ENCODE measurements around the gene ZNF331. TPM values are rescaled to one million over a fixed set of nuclear protein-coding genes. Genes with fewer than 3 reads are reported as not detected.
A peak's percentile ranks its signal among the peaks of the same experiment; 100 is the strongest.

Gene ZNF331
- total and polyA plus RNA-seq, 2 of the 8 experiments (the other 6 are each of a cell fraction or from before 2014, with no cell fraction given), result 30.0 to 44.1 TPM

DNA sequence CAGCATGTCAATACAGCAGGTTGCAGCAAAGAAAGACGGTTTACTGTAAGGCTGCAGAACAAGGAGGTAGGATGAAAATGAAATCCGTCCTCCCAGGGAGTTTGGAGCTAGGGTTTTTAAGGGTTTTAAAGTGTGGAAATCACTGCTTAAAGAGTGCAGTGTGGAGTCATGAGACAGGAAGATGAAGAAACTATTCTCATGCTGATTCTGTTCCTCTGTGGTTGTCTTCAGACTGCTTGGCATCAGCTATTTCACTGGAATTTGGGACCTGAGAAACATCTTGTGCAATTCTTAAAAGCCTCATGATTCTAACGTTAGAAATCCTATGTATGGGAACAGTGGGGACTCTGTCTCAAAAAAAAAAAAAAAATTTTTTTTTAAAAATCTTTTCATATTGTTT, 11.4 kb downstream of the ZNF331 start:
- no peak overlapping the region for H2BK5ac ChIP-seq (ENCODE audit: low read depth, low read length)
- H3K9me3 ChIP-seq (ENCODE audit: insufficient read depth in 2 of 2, low read depth in 1 of 2, low read length in 1 of 2), result no peaks in the 10 kb centered on the region
- H2BK12ac ChIP-seq (ENCODE audit: low read depth, low read length), result no peak overlapping the region
- peaks cover 0 to 7% of the 10 kb centered on the region in 2 experiments; a peak in 2 of 4 replicates for H3K79me2 ChIP-seq (ENCODE audit: control insufficient read depth in 1 of 2, insufficient read depth in 2 of 2, low read length in 2 of 2)
- H3K18ac ChIP-seq (ENCODE audit: extremely low read depth, low read length), result no peak overlapping the region
- 0 out of 2 replicates have a peak overlapping the region, but pooled peaks have one; percentile 25 for H2BK15ac ChIP-seq (ENCODE audit: low read length)
- WGBS, 2 experiments (ENCODE audit: extremely low coverage in 1 of 2, insufficient coverage in 1 of 2, insufficient read length in 1 of 2, insufficient replicate concordance in 2 of 2, low coverage in 1 of 2, low lambda C conversion rate in 2 of 2, missing lambda C conversion rate in 1 of 2), result 66% methylated on average over 3 of the region's 3 CpGs; no CpG with 5 or more reads in 1 of the 2 experiments
- H3K4ac ChIP-seq (replicated peaks; ENCODE audit: insufficient read length, low read depth, low read length), result no peak overlapping the region
- ChIA-PET CTCF (ENCODE audit: partially characterized antibody) (interaction anchor here (0.8 kb wide), 2 partner anchors 32 to 44 kb away, joined by 3 read pairs; no protein-coding TSS in a partner anchor), POLR2A (ENCODE audit: partially characterized antibody) (interaction anchor here (1.3 to 1.5 kb wide), 2 partner anchors 9 to 11 kb away, joined by 3 read pairs; no protein-coding TSS in a partner anchor)
- H3K14ac ChIP-seq (ENCODE audit: insufficient read length), result no peak overlapping the region
- no peak overlapping the region for H3K23ac ChIP-seq (ENCODE audit: insufficient read length)
- no peak for FAIRE-seq
- DNase-seq (ENCODE audit: low read depth in 1 of 2, low spot score in 2 of 2), result no peak
- H3K4me2 ChIP-seq (ENCODE audit: insufficient read depth in 1 of 2, low read depth in 2 of 2, low read length in 2 of 2), result peak overlapping the region; percentile 23 to 54; a peak in 2 of 4 replicates
- no peak overlapping the region for H2AK5ac ChIP-seq (ENCODE audit: low read depth, low read length)
- no peak overlapping the region for H2BK120ac ChIP-seq (replicated peaks; ENCODE audit: low read depth, low read length)
- no peak overlapping the region for H3K56ac ChIP-seq (replicated peaks; ENCODE audit: insufficient read length, low read depth, low read length)
- H2BK20ac ChIP-seq (ENCODE audit: low read length), result no peak overlapping the region
- H3K27ac ChIP-seq (ENCODE audit: low read depth, low read length), result no peak overlapping the region
- H4K8ac ChIP-seq (ENCODE audit: extremely low read depth, insufficient read depth, low read length), result no peak overlapping the region
- H4K5ac ChIP-seq (ENCODE audit: insufficient read length, low read depth, low read length), result no peak overlapping the region
- no peak overlapping the region for H2AFZ ChIP-seq (ENCODE audit: low read length)
- peaks cover 3% of the 10 kb centered on the region for H3K79me1 ChIP-seq (ENCODE audit: low read depth, low read length)
- peaks cover 0 to 8% (median 1%) of the 10 kb centered on the region in 4 experiments; a peak in 4 of 7 replicates for H3K4me1 ChIP-seq (replicated peaks in 1 of 4; ENCODE audit: control insufficient read depth in 3 of 4, insufficient read depth in 4 of 4, low read length in 3 of 4)
- no peak overlapping the region; a peak in 1 of 7 replicates for H3K9ac ChIP-seq (replicated peaks in 1 of 4; ENCODE audit: extremely low read depth in 1 of 4, low read depth in 3 of 4, low read length in 3 of 4)
- no peaks in the 10 kb centered on the region for H3K23me2 ChIP-seq (ENCODE audit: low read depth, low read length)
- H4K91ac ChIP-seq (replicated peaks; ENCODE audit: insufficient read length, low read length), result no peak overlapping the region
- no peak overlapping the region for H3K4me3 ChIP-seq (ENCODE audit: extremely low read depth in 1 of 4, insufficient read depth in 2 of 4, low read depth in 3 of 4, low read length in 4 of 4)
- H3K27me3 ChIP-seq (replicated peaks in 1 of 4; ENCODE audit: control insufficient read depth in 3 of 4, extremely low read depth in 1 of 4, insufficient read depth in 3 of 4, low read length in 3 of 4), result no peaks in the 10 kb centered on the region
- peaks cover 0 to 3% of the 10 kb centered on the region in 2 experiments for H4K20me1 ChIP-seq (replicated peaks in 1 of 2; ENCODE audit: control insufficient read depth in 1 of 2, insufficient read depth in 2 of 2, low read length in 2 of 2)
- H3K36me3 ChIP-seq (ENCODE audit: control insufficient read depth in 2 of 4, insufficient read depth in 4 of 4, low read length in 3 of 4), result peaks cover 0 to 12% (median 3%) of the 10 kb centered on the region in 4 experiments; a peak in 4 of 8 replicates
- TF ChIP-seq RAD21 (IDR thresholded peaks at IDR 0.05 in 1 of 2, conservative IDR thresholded peaks at IDR 0.05 in 1 of 2; ENCODE audit: low read depth in 2 of 2, low read length in 2 of 2), result no peak
- TF ChIP-seq, protein P1, sequence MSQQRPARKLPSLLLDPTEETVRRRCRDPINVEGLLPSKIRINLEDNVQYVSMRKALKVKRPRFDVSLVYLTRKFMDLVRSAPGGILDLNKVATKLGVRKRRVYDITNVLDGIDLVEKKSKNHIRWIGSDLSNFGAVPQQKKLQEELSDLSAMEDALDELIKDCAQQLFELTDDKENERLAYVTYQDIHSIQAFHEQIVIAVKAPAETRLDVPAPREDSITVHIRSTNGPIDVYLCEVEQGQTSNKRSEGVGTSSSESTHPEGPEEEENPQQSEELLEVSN (IDR thresholded peaks at IDR 0.05), result no peak
- no peak for TF ChIP-seq ZNF274 (IDR thresholded peaks at IDR 0.05; ENCODE audit: borderline replicate concordance, extremely low read depth, low read length)
- TF ChIP-seq, protein P2, sequence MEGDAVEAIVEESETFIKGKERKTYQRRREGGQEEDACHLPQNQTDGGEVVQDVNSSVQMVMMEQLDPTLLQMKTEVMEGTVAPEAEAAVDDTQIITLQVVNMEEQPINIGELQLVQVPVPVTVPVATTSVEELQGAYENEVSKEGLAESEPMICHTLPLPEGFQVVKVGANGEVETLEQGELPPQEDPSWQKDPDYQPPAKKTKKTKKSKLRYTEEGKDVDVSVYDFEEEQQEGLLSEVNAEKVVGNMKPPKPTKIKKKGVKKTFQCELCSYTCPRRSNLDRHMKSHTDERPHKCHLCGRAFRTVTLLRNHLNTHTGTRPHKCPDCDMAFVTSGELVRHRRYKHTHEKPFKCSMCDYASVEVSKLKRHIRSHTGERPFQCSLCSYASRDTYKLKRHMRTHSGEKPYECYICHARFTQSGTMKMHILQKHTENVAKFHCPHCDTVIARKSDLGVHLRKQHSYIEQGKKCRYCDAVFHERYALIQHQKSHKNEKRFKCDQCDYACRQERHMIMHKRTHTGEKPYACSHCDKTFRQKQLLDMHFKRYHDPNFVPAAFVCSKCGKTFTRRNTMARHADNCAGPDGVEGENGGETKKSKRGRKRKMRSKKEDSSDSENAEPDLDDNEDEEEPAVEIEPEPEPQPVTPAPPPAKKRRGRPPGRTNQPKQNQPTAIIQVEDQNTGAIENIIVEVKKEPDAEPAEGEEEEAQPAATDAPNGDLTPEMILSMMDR (IDR thresholded peaks at IDR 0.05; ENCODE audit: control extremely low read depth in 1 of 3, insufficient read depth in 1 of 3, low read depth in 1 of 3, low read length in 3 of 3), result no peak
- TF ChIP-seq CHD2 (IDR thresholded peaks at IDR 0.05; ENCODE audit: low read length), result no peak
- no peak for TF ChIP-seq SUZ12 (IDR thresholded peaks at IDR 0.05; ENCODE audit: low read length)
- TF ChIP-seq ASH2L (IDR thresholded peaks at IDR 0.05; ENCODE audit: low read length), result no peak
- TF ChIP-seq NRF1 (IDR thresholded peaks at IDR 0.05; ENCODE audit: low read depth, low read length), result no peak
- no peak for TF ChIP-seq CTBP2 (IDR thresholded peaks at IDR 0.05; ENCODE audit: borderline replicate concordance, insufficient read depth, insufficient read length, low read length)
- TF ChIP-seq YY1 (IDR thresholded peaks at IDR 0.05; ENCODE audit: low read depth, low read length), result no peak

Measured in H1 (cell line).